ENCODE results near the gene PCDHGB1. TPM values are rescaled to one million over a fixed set of nuclear protein-coding genes. Genes with fewer than 3 reads are reported as not detected.
"Not testable (repeated sequence)": the region's sequence is repeated elsewhere in the genome, so short reads cannot be mapped to it uniquely, and the experiment has no call there.

The PCDHGB1 gene
- total RNA-seq, 4 donors from 2014 or later, result 0.20 to 1.1 (median 0.74) TPM

DNA sequence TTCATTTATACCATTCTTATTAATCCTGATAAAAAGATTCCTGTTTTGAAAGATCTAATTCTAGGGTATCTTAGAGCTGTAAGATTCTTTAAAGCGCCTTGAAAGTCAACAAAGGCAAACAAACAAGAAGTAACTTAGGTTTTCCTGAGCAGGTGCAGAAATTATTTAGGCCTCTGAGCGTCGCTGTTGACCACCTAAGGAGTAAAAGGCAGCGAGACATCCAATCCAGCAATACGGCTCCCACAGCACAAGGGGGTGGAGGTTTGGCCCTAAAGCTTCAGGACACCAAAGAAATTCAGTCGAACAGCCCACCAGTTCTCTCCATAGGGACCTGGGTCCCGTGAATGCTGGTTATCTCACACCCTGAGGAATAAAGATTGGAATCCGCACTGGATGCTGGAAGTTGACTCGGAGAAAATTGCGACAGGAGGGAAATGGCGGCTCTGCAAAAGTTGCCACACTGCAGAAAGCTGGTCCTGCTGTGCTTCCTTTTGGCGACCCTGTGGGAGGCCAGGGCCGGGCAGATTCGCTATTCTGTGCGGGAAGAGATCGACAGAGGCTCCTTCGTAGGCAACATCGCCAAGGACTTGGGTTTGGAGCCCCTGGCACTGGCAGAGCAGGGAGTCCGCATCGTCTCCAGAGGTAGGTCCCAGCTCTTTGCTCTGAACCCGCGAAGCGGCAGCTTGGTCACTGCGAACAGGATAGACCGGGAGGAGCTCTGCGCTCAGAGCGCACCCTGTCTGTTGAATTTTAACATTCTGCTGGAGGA, 11.2 kb upstream of the PCDHGB1 start, which contains the start of gene PCDHGA2:
Gene PCDHGA2, plus strand, starts transcription at position 223 of the 769 bp plus-strand sequence.
- DNase-seq (no peak), ATAC-seq (peak; percentile 45 to 66)
- Histone ChIP-seq H3K36me3 (no peaks in the 10 kb centered on the region), H3K9me3 (peaks cover 0 to 18% (median 0%) of the 10 kb centered on the region in 3 donors), H3K27me3 (peaks cover under 1 to 11% (median 10%) of the 10 kb centered on the region in 3 donors), H3K4me3 (peak within 1 kb of the TSS; percentile 12 to 58 (median 48)), H3K27ac (peak within 1 kb of the TSS; percentile 30 to 77 (median 70)), H3K4me1 (no peaks in the 10 kb centered on the region)
- intact Hi-C loops (cut with DNase I; ENCODE audit: low total_unique reads), result no loop called here
- in situ Hi-C loops (cut with MboI; ENCODE audit: low sequenced_read_pairs in 4 of 4), result no loop called here
- TF ChIP-seq POLR2A (IDR thresholded peaks at IDR 0.05) (no peak), CTCF (IDR thresholded peaks at IDR 0.05 in 4 of 5, conservative IDR thresholded peaks at IDR 0.05 in 1 of 5) (peak; percentile 40 to 64 (median 60))

DNA sequence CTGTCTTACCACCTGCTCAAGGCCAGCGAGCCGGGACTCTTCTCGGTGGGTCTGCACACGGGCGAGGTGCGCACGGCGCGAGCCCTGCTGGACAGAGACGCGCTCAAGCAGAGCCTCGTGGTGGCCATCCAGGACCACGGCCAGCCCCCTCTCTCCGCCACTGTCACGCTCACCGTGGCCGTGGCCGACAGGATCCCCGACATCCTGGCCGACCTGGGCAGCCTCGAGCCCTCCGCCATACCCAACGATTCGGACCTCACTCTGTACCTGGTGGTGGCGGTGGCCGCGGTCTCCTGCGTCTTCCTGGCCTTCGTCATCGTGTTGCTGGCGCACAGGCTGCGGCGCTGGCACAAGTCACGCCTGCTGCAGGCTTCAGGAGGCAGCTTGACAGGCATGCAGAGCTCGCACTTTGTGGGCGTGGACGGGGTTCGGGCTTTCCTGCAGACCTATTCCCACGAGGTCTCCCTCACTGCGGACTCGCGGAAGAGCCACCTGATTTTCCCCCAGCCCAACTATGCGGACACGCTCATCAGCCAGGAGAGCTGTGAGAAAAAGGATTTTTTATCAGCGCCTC, 9.0 kb upstream of the PCDHGB1 start:
- H3K27ac ChIP-seq; intact Hi-C loops (cut with DNase I; ENCODE audit: low total_unique reads); ATAC-seq; H3K36me3 ChIP-seq; H3K4me3 ChIP-seq; H3K4me1 ChIP-seq; DNase-seq: not testable (repeated sequence)
- Histone ChIP-seq H3K9me3 (peaks cover 0 to 25% (median 0%) of the 10 kb centered on the region in 3 donors), H3K27me3 (peaks cover 5 to 17% (median 8%) of the 10 kb centered on the region in 3 donors)
- in situ Hi-C loops (cut with MboI; ENCODE audit: low sequenced_read_pairs in 4 of 4), result loop anchor here in 1 of 4 donors (10.0 kb wide), 1 partner anchor 224 kb away; no protein-coding TSS in a partner anchor

GRCh38 chr5:141342773-141343172, 7.1 kb upstream of the PCDHGB1 start:
- Histone ChIP-seq H3K4me1 (no peaks in the 10 kb centered on the region), H3K4me3 (no peak overlapping the region), H3K9me3 (peaks cover 0 to 25% (median 0%) of the 10 kb centered on the region in 3 donors), H3K27ac (peak overlapping the region in 2 of 4 donors; percentile 8 to 15), H3K36me3 (no peaks in the 10 kb centered on the region), H3K27me3 (peaks cover 7 to 17% (median 8%) of the 10 kb centered on the region in 3 donors)
- no peak for ATAC-seq
- no peak for TF ChIP-seq CTCF (IDR thresholded peaks at IDR 0.05 in 4 of 5, conservative IDR thresholded peaks at IDR 0.05 in 1 of 5)
- no peak for TF ChIP-seq POLR2A (IDR thresholded peaks at IDR 0.05)
- in situ Hi-C loops (cut with MboI; ENCODE audit: low sequenced_read_pairs in 4 of 4) (loop anchor here in 1 of 4 donors (10.0 kb wide), 1 partner anchor 222 kb away; no protein-coding TSS in a partner anchor), intact Hi-C loops (cut with DNase I; ENCODE audit: low total_unique reads) (no loop called here)
- DNase-seq, result no peak

DNA sequence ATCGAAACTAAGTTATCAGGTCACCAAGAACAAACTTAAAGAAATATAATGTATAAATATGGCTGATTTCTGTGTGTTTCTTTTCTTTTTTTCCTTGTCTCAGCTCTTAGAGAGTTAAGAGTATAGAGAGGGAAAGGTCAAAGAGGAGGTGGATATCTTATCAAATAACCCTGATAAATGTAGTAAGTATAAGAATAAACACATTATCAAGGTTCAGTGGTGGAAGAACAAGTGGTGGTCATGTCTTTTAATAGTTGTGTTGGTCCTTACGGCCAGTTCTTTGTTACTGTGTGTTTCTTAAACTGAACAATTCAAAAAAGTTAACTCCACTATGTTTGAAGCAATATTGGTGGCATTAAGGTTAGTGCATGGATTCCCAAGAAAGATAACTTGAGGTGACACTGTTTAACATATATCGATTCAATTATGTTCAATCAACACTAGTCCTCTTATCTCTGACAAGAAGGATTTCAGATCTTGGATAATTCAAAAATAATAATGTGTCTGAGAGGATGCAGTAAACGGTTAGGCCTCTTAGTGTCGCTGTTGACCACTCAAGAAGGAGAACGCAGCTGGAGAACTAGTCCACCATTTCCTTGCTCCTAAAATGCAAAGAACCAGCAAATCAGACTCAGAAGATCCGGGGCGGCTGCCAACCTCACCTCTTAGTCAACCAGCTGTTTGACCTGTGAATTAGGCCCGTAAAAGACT, 6.5 kb upstream of the PCDHGB1 start, which contains the start of gene PCDHGA3:
Gene PCDHGA3, plus strand, starts transcription at position 588 of the 711 bp plus-strand sequence. CDS start 205 bp downstream, outside the sequence.
- Histone ChIP-seq H3K27ac (peak within 1 kb of the TSS; percentile 56 to 73 (median 63)), H3K36me3 (no peaks in the 10 kb centered on the region), H3K9me3 (peaks cover 0 to 25% (median 0%) of the 10 kb centered on the region in 3 donors), H3K27me3 (peaks cover 4 to 13% (median 8%) of the 10 kb centered on the region in 3 donors), H3K4me3 (peak within 1 kb of the TSS; percentile 34 to 57 (median 44)), H3K4me1 (no peaks in the 10 kb centered on the region)
- intact Hi-C loops (cut with DNase I; ENCODE audit: low total_unique reads), result no loop called here
- in situ Hi-C loops (cut with MboI; ENCODE audit: low sequenced_read_pairs in 4 of 4), result loop anchor here in 1 of 4 donors (10.0 kb wide), 1 partner anchor 221 kb away; no protein-coding TSS in a partner anchor
- ATAC-seq (peak; percentile 12 to 76), DNase-seq (no peak)
- TF ChIP-seq CTCF (IDR thresholded peaks at IDR 0.05 in 4 of 5, conservative IDR thresholded peaks at IDR 0.05 in 1 of 5), result peak in 4 of 5 experiments; percentile 29 to 46 (median 44)
- no peak for TF ChIP-seq POLR2A (IDR thresholded peaks at IDR 0.05)

Data from gastrocnemius medialis (tissue), 4 donors.